ENCODE measurements around the gene WFDC1.

WFDC1 gene

GRCh38 chr16:84272740-84273320, 21.8 kb upstream of the WFDC1 start:
- no peak for DNase-seq (ENCODE audit: low read depth in 4 of 4, low spot score in 1 of 4)

- no peak for DNase-seq (ENCODE audit: low read depth in 4 of 4, low spot score in 1 of 4)
Measured at GRCh38 chr16:84274515-84274914, 20.2 kb upstream of the WFDC1 start.

- no peak for DNase-seq (ENCODE audit: low read depth in 4 of 4, low spot score in 1 of 4)
Measured at GRCh38 chr16:84275585-84276151, 19.0 kb upstream of the WFDC1 start.

GRCh38 chr16:84277244-84277823, 17.3 kb upstream of the WFDC1 start:
- DNase-seq (ENCODE audit: low read depth in 4 of 4, low spot score in 1 of 4), result peak; percentile 57 to 63 (median 62)

- no peak for DNase-seq (ENCODE audit: low read depth in 4 of 4, low spot score in 1 of 4)
Measured at GRCh38 chr16:84278333-84278732, 16.3 kb upstream of the WFDC1 start.

- DNase-seq (ENCODE audit: low read depth in 4 of 4, low spot score in 1 of 4), result no peak
Measured at GRCh38 chr16:84278968-84279367, 15.7 kb upstream of the WFDC1 start.

GRCh38 chr16:84279881-84280280, 14.8 kb upstream of the WFDC1 start:
- DNase-seq (ENCODE audit: low read depth in 4 of 4, low spot score in 1 of 4), result no peak

GRCh38 chr16:84281074-84281473, 13.6 kb upstream of the WFDC1 start:
- DNase-seq (ENCODE audit: low read depth in 4 of 4, low spot score in 1 of 4), result no peak

- DNase-seq (ENCODE audit: low read depth in 4 of 4, low spot score in 1 of 4), result no peak
Measured at GRCh38 chr16:84282533-84282932, 12.1 kb upstream of the WFDC1 start.

GRCh38 chr16:84283314-84284153, 11.1 kb upstream of the WFDC1 start:
- no peak for DNase-seq (ENCODE audit: low read depth in 4 of 4, low spot score in 1 of 4)

- no peak for DNase-seq (ENCODE audit: low read depth in 4 of 4, low spot score in 1 of 4)
Measured at GRCh38 chr16:84284154-84284722, 10.4 kb upstream of the WFDC1 start.

GRCh38 chr16:84286578-84287240, 8.0 kb upstream of the WFDC1 start:
- no peak for DNase-seq (ENCODE audit: low read depth in 4 of 4, low spot score in 1 of 4)

- no peak for DNase-seq (ENCODE audit: low read depth in 4 of 4, low spot score in 1 of 4)
Measured at GRCh38 chr16:84288902-84289301, 5.8 kb upstream of the WFDC1 start.

- no peak for DNase-seq (ENCODE audit: low read depth in 4 of 4, low spot score in 1 of 4)
Measured at GRCh38 chr16:84291226-84291625, 3.5 kb upstream of the WFDC1 start.

- DNase-seq (ENCODE audit: low read depth in 4 of 4, low spot score in 1 of 4), result no peak
Measured at GRCh38 chr16:84292011-84292410, 2.7 kb upstream of the WFDC1 start.

- no peak for DNase-seq (ENCODE audit: low read depth in 4 of 4, low spot score in 1 of 4)
Measured at GRCh38 chr16:84293406-84293805, 1.3 kb upstream of the WFDC1 start.

- no peak for DNase-seq (ENCODE audit: low read depth in 4 of 4, low spot score in 1 of 4)
Measured at GRCh38 chr16:84294117-84294516, 561 bp upstream of the WFDC1 start.

- no peak for DNase-seq (ENCODE audit: low read depth in 4 of 4, low spot score in 1 of 4)
Measured at GRCh38 chr16:84295203-84295860, 654 bp downstream of the WFDC1 start.

GRCh38 chr16:84298376-84298899, 3.8 kb downstream of the WFDC1 start:
- no peak for DNase-seq (ENCODE audit: low read depth in 4 of 4, low spot score in 1 of 4)

GRCh38 chr16:84299734-84300440, 5.2 kb downstream of the WFDC1 start:
- no peak for DNase-seq (ENCODE audit: low read depth in 4 of 4, low spot score in 1 of 4)

Data from stimulated activated CD4-positive, alpha-beta T cell treated with anti-CD3 and anti-CD28 coated beads, Interleukin-1b, Interleukin-23, amount 100 ng/mL, for 24 hours (primary cell).